ENCODE data around the gene COL25A1.

The COL25A1 gene

DNA sequence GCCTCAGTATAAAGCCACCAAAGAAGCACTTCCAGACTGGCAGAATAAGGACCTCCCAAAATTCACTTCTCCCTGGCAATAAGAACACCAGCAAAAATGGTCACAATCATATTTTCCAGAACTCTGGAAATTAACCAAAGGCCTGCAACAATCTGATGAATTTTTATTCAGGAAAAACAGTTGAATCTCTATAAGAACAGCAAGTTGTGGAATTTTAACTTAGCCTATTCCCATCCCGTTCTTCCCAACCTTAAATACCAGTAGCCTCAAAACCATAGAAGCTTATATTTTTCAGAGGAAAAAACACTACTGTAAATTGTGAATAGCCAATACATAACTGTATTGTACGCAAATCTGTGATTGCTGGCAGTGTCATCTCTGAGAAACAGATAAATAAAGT, 67.9 kb downstream of the COL25A1 start:
- H3K27ac ChIP-seq, result no peak overlapping the region
- no peak for TF ChIP-seq ZFX (IDR thresholded peaks at IDR 0.05)
- TF ChIP-seq, protein P1, sequence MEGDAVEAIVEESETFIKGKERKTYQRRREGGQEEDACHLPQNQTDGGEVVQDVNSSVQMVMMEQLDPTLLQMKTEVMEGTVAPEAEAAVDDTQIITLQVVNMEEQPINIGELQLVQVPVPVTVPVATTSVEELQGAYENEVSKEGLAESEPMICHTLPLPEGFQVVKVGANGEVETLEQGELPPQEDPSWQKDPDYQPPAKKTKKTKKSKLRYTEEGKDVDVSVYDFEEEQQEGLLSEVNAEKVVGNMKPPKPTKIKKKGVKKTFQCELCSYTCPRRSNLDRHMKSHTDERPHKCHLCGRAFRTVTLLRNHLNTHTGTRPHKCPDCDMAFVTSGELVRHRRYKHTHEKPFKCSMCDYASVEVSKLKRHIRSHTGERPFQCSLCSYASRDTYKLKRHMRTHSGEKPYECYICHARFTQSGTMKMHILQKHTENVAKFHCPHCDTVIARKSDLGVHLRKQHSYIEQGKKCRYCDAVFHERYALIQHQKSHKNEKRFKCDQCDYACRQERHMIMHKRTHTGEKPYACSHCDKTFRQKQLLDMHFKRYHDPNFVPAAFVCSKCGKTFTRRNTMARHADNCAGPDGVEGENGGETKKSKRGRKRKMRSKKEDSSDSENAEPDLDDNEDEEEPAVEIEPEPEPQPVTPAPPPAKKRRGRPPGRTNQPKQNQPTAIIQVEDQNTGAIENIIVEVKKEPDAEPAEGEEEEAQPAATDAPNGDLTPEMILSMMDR (conservative IDR thresholded peaks at IDR 0.05), result no peak

GRCh38 chr4:109233570-109233969, 68.9 kb downstream of the COL25A1 start:
- no peak overlapping the region for H3K27ac ChIP-seq
- TF ChIP-seq, protein P1 (conservative IDR thresholded peaks at IDR 0.05), result no peak
- no peak for TF ChIP-seq ZFX (IDR thresholded peaks at IDR 0.05)

GRCh38 chr4:109232681-109233080, 69.8 kb downstream of the COL25A1 start:
- no peak for TF ChIP-seq ZFX (IDR thresholded peaks at IDR 0.05)
- TF ChIP-seq, protein P1 (conservative IDR thresholded peaks at IDR 0.05), result no peak
- H3K27ac ChIP-seq, result no peak overlapping the region

GRCh38 chr4:109231331-109231730, 71.1 kb downstream of the COL25A1 start:
- no peak for TF ChIP-seq ZFX (IDR thresholded peaks at IDR 0.05)
- TF ChIP-seq, protein P1 (conservative IDR thresholded peaks at IDR 0.05), result no peak

GRCh38 chr4:109229028-109229427, 73.4 kb downstream of the COL25A1 start:
- TF ChIP-seq, protein P1 (conservative IDR thresholded peaks at IDR 0.05), result no peak
- TF ChIP-seq ZFX (IDR thresholded peaks at IDR 0.05), result no peak
- H3K27ac ChIP-seq, result no peak overlapping the region

More at GRCh38 chr4:109231331-109231730, 71.1 kb downstream of the COL25A1 start:
- no peak overlapping the region for H3K27ac ChIP-seq

DNA sequence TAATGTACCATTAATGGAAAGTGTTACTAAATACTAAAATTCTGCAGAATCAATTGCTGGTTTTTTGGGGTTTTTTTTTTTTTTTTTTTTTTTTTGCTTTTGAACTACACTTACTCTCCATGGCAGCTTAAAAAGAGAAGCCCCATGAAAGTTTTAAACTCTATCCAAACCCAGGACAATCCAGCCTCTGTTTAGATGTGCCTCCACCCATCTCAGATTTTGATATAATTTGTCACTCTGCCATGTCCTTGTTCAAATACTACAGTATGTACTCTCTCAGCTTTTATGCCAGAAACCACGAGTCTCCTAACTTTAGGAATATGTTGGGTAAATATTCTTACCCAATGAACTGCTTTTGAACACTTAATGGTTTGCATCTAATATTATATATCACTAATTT, 84.2 kb downstream of the COL25A1 start:
- no peak for TF ChIP-seq ZFX (IDR thresholded peaks at IDR 0.05)
- TF ChIP-seq, protein P1 (conservative IDR thresholded peaks at IDR 0.05), result no peak
- no peak overlapping the region for H3K27ac ChIP-seq

- TF ChIP-seq, protein P1 (conservative IDR thresholded peaks at IDR 0.05), result no peak
- no peak for TF ChIP-seq ZFX (IDR thresholded peaks at IDR 0.05)
- no peak overlapping the region for H3K27ac ChIP-seq
Measured at GRCh38 chr4:109216085-109216696, 86.3 kb downstream of the COL25A1 start.
